Neural progenitor cell (in vitro differentiated cells): ENCODE results near the gene MKNK1. TPM values are rescaled to one million over a fixed set of nuclear protein-coding genes. Genes with fewer than 3 reads are reported as not detected.
"Not testable (repeated sequence)": the region's sequence is repeated elsewhere in the genome, so short reads cannot be mapped to it uniquely, and the experiment has no call there.

ENCODE experiments used
- DNase-seq: peaks from one replicate; pipeline ENCODE4 v3.0.0-alpha.2; 2016; ENCODE audit warnings: low spot score
- H2AFZ ChIP-seq: fragments of 200-600 bp; sonication (generic); replicated peaks from 2 replicates; pipeline ENCODE4 v1.6.1; 2016; ENCODE audit warnings: antibody characterized with exemption
- H3F3A ChIP-seq: fragments of 200-600 bp; sonication (generic); 2 replicates; pipeline ENCODE4 v1.6.1; 2016; ENCODE audit warnings: antibody characterized with exemption, low read depth
- H3K27ac ChIP-seq: fragments of 200-600 bp; sonication (generic); 2 replicates; pipeline ENCODE4 v1.5.1; 2016; ENCODE audit warnings: mild to moderate bottlenecking
- H3K27me3 ChIP-seq: fragments of 200-600 bp; sonication (generic); 2 replicates; pipeline ENCODE4 v1.6.1; 2016; ENCODE audit warnings: mild to moderate bottlenecking, moderate library complexity
- H3K36me3 ChIP-seq: fragments of 200-600 bp; sonication (generic); 2 replicates; pipeline ENCODE4 v1.5.1; 2016
- H3K4me1 ChIP-seq: fragments of 200-600 bp; sonication (generic); 2 replicates; pipeline ENCODE4 v1.6.1; 2016; ENCODE audit warnings: mixed run types
- H3K4me2 ChIP-seq: fragments of 200-600 bp; sonication (generic); 2 replicates; pipeline ENCODE4 v1.6.1; 2016
- H3K4me3 ChIP-seq: fragments of 200-600 bp; sonication (generic); 2 replicates; pipeline ENCODE4 v1.5.1; 2016
- H3K79me2 ChIP-seq: fragments of 200-600 bp; sonication (generic); 2 replicates; pipeline ENCODE4 v1.6.1; 2016; ENCODE audit warnings: low read depth
- H3K9ac ChIP-seq: fragments of 200-600 bp; sonication (generic); 2 replicates; pipeline ENCODE4 v1.6.1; 2016
- H3K9me3 ChIP-seq: fragments of 200-600 bp; sonication (generic); 2 replicates; pipeline ENCODE4 v1.5.1; 2016; ENCODE audit warnings: low read depth
- H4K20me1 ChIP-seq: fragments of 200-600 bp; sonication (generic); 2 replicates; pipeline ENCODE4 v1.6.1; 2016; ENCODE audit warnings: low read depth
- H3K27ac Mint-ChIP-seq: 3 replicates; pipeline ENCODE4 v1.8.0; 2021; ENCODE audit warnings: mixed read lengths
- H3K27me3 Mint-ChIP-seq: 2 replicates; pipeline ENCODE4 v1.8.0; 2022; ENCODE audit warnings: low read depth, mild to moderate bottlenecking, inconsistent platforms, moderate library complexity, mixed read lengths; ENCODE audit not compliant: insufficient read depth
- H3K36me3 Mint-ChIP-seq: 3 replicates; pipeline ENCODE4 v1.8.0; 2021; ENCODE audit warnings: mixed read lengths
- H3K4me1 Mint-ChIP-seq: 3 replicates; pipeline ENCODE4 v1.8.0; 2021; ENCODE audit warnings: mixed read lengths
- H3K4me3 Mint-ChIP-seq: 3 replicates; pipeline ENCODE4 v1.8.0; 2021; ENCODE audit warnings: mild to moderate bottlenecking, moderate library complexity, mixed read lengths
- H3K9me3 Mint-ChIP-seq: 3 replicates; pipeline ENCODE4 v1.8.0; 2020; ENCODE audit warnings: mixed read lengths
- EZH2 ChIP-seq: fragments of 200-600 bp; sonication (generic); IDR thresholded peaks from 2 replicates; pipeline ENCODE4 v1.6.1; 2017; ENCODE audit warnings: antibody characterized with exemption, mild to moderate bottlenecking, moderate library complexity
- EZH2phosphoT487 ChIP-seq: fragments of 200-600 bp; sonication (generic); IDR thresholded peaks from 2 replicates; pipeline ENCODE4 v1.6.1; 2017; ENCODE audit warnings: antibody characterized with exemption
- total RNA-seq: library from RNA; depleted of rRNA; stranded (reverse); fragments of >200 nt; gene quantifications from 2 replicates; pipeline ENCODE4 v1.2.3, GENCODE V29; 2015; ENCODE audit warnings: low replicate concordance
- TF ChIP-seq, protein P1 (sequence below): fragments of 200-600 bp; sonication (generic); IDR thresholded peaks from 2 replicates; pipeline ENCODE4 v1.5.1; 2017; ENCODE audit warnings: antibody characterized with exemption, mild to moderate bottlenecking

The MKNK1 gene
- 10.5 and 16.4 TPM in 2 replicates for total RNA-seq

DNA sequence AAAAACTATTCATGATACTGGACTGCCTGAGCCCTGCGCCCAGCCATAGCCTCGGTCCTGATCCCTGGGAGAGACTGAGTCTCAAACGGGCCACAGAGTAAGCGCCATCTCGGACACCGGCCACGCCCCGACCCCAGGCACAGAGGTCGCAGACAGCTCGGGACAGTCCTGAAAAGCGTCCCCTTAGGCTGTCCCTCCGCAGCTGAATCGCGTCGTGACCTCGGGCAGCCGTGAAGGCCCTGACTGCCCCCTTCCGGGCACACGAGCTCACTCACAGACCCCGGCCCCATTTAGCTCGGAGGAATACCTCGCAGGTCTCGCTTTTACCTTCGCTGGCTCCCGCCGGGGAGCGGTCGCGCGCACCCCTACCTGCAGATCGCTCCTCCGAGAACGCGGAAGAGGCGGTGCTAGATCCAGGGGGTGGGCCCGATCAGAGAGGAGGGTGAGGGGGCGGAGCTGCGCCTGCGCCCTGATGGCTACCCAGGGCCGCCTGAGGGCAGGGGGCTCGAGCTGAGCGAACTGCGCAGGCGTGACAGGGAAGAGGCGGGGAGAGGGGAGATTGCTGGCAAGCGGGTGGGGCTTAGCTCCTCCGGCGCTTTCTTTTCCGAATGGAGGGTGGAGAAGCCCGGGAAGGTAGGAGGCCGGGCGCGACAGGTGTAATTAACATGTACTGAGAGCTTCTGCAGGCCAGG, at the start of gene MKNK1:
Gene MKNK1, minus strand, starts transcription at position 411 of the 692 bp plus-strand sequence. CDS start 20,941 bp downstream, outside the sequence.
- H3K27ac Mint-ChIP-seq, result no peak within 1 kb of the TSS
- H3F3A ChIP-seq, result peaks cover 13% of the 10 kb centered on the region
- H4K20me1 ChIP-seq, result no peaks in the 10 kb centered on the region
- peak within 1 kb of the TSS; percentile 8 for H3K9ac ChIP-seq
- no peaks in the 10 kb centered on the region for H3K9me3 Mint-ChIP-seq
- no peaks in the 10 kb centered on the region for H3K9me3 ChIP-seq
- H3K27me3 ChIP-seq, result no peaks in the 10 kb centered on the region
- H3K4me3 Mint-ChIP-seq, result peak within 1 kb of the TSS; percentile 90
- no peak within 1 kb of the TSS for H3K27ac ChIP-seq
- H3K27me3 Mint-ChIP-seq, result peaks cover 21% of the 10 kb centered on the region
- no peaks in the 10 kb centered on the region for H3K36me3 ChIP-seq
- peak within 1 kb of the TSS; percentile 65 for H3K4me3 ChIP-seq
- H3K4me2 ChIP-seq, result peak within 1 kb of the TSS; percentile 80
- peak within 1 kb of the TSS; percentile 90 for H2AFZ ChIP-seq
- H3K4me1 ChIP-seq, result peaks cover 13% of the 10 kb centered on the region
- H3K36me3 Mint-ChIP-seq, result no peaks in the 10 kb centered on the region
- peaks cover 14% of the 10 kb centered on the region for H3K4me1 Mint-ChIP-seq
- TF ChIP-seq, protein P1, sequence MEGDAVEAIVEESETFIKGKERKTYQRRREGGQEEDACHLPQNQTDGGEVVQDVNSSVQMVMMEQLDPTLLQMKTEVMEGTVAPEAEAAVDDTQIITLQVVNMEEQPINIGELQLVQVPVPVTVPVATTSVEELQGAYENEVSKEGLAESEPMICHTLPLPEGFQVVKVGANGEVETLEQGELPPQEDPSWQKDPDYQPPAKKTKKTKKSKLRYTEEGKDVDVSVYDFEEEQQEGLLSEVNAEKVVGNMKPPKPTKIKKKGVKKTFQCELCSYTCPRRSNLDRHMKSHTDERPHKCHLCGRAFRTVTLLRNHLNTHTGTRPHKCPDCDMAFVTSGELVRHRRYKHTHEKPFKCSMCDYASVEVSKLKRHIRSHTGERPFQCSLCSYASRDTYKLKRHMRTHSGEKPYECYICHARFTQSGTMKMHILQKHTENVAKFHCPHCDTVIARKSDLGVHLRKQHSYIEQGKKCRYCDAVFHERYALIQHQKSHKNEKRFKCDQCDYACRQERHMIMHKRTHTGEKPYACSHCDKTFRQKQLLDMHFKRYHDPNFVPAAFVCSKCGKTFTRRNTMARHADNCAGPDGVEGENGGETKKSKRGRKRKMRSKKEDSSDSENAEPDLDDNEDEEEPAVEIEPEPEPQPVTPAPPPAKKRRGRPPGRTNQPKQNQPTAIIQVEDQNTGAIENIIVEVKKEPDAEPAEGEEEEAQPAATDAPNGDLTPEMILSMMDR, result peak; percentile 59
- no peak for TF ChIP-seq EZH2
- no peak for TF ChIP-seq EZH2phosphoT487
- DNase-seq, result peak; percentile 99
- no peaks in the 10 kb centered on the region for H3K79me2 ChIP-seq

DNA sequence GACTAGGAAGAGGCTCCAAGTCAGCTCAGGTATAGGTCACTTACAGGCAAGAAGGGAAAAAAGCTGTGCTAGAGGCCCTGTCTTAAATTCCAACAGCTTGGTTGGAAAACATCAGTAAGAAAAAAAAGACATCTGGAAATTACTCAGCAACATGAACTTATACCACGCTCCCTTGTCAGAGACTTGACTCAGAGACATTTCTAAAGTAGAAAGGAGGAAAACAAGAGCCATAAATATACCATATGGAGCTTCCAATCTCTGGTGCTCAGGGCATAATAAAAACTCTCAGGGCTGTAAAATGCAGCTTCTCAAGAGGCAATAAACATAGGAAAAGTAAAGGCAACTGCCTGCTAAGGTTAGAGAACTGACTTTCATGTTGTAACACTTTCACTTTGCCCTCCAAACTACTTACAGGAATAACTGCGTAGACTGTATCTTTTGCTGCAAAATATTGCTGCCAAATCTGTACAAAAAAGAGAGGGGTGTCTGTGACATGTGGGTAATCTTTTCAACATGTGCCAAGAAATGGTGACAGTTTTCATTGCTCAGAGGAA, 49.4 kb upstream of the MKNK1 start:
- Mint-ChIP-seq H3K36me3 (peaks cover 45% of the 10 kb centered on the region), H3K9me3 (peaks cover 21% of the 10 kb centered on the region), H3K27ac (no peak overlapping the region), H3K4me3 (no peak overlapping the region), H3K4me1 (no peaks in the 10 kb centered on the region), H3K27me3 (peaks cover 2% of the 10 kb centered on the region)
- Histone ChIP-seq H4K20me1 (no peaks in the 10 kb centered on the region), H3K27me3 (no peaks in the 10 kb centered on the region), H3K4me2 (no peak overlapping the region), H2AFZ (no peak overlapping the region), H3K9me3 (no peaks in the 10 kb centered on the region), H3F3A (no peaks in the 10 kb centered on the region), H3K27ac (no peak overlapping the region), H3K4me3 (no peak overlapping the region), H3K36me3 (peaks cover 25% of the 10 kb centered on the region), H3K9ac (no peak overlapping the region), H3K79me2 (no peaks in the 10 kb centered on the region), H3K4me1 (no peaks in the 10 kb centered on the region)
- TF ChIP-seq EZH2phosphoT487, result no peak
- TF ChIP-seq, protein P1, result no peak
- TF ChIP-seq EZH2, result no peak
- DNase-seq, result no peak

DNA sequence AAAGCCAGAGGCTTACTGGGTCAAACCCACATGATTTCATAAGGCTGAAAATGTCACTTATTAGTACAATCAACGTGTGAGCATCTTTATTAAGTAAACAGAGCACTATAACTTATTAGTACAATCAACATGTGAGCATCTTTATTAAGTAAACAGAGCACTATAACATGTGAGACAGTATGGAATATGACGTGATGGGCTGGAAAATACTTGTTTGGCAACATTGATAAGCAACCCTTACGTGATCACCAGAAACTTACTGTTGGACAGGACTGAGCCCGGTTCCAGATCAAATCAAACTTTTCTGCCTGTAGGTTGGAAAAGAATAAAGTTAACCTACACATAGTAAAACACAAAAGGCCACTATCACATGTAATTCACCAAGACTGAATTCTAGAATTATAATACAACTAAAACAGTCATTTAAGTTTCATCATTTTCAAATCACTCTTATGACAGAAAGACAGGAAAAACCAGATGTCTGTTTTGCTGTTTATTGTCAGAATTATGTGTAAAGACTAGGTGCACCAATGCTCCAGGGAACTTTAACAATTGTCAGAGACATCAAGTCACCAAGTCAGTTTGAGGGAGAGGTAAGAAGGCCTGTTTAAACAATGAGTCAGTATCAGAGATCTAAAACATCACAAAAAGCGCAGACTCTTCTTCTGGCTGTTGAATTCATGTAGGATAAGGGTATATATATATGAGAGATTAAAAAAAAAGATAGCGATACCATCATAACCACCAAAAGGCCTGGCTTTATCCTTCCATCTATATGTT, 48.4 kb upstream of the MKNK1 start:
- Mint-ChIP-seq H3K9me3 (peaks cover 22% of the 10 kb centered on the region), H3K4me3 (no peak overlapping the region), H3K36me3 (peaks cover 48% of the 10 kb centered on the region), H3K27me3 (peaks cover 2% of the 10 kb centered on the region), H3K4me1 (no peaks in the 10 kb centered on the region), H3K27ac (no peak overlapping the region)
- no peak for TF ChIP-seq EZH2
- TF ChIP-seq, protein P1, result no peak
- no peak for TF ChIP-seq EZH2phosphoT487
- H3K79me2 ChIP-seq, result no peaks in the 10 kb centered on the region
- H3K27ac ChIP-seq, result no peak overlapping the region
- no peaks in the 10 kb centered on the region for H4K20me1 ChIP-seq
- no peak overlapping the region for H3K9ac ChIP-seq
- H3K4me1 ChIP-seq, result no peaks in the 10 kb centered on the region
- no peak for DNase-seq
- no peaks in the 10 kb centered on the region for H3K9me3 ChIP-seq
- no peak overlapping the region for H2AFZ ChIP-seq
- no peak overlapping the region for H3K4me2 ChIP-seq
- peaks cover 23% of the 10 kb centered on the region for H3K36me3 ChIP-seq
- H3K27me3 ChIP-seq, result no peaks in the 10 kb centered on the region
- H3K4me3 ChIP-seq, result no peak overlapping the region
- no peaks in the 10 kb centered on the region for H3F3A ChIP-seq

DNA sequence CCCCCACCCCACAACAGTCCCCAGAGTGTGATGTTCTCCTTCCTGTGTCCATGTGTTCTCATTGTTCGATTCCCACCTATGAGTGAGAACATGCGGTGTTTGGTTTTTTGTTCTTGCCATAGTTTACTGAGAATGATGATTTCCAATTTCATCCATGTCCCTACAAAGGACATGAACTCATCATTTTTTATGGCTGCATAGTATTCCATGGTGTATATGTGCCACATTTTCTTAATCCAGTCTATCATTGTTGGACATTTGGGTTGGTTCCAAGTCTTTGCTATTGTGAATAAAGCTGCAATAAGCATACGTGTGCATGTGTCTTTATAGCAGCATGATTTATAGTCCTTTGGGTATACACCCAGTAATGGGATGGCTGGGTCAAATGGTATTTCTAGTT, 47.1 kb upstream of the MKNK1 start:
- not testable (repeated sequence) for H3K27ac ChIP-seq, H3K4me3 Mint-ChIP-seq, DNase-seq, H3K27ac Mint-ChIP-seq, H4K20me1 ChIP-seq, H3K4me3 ChIP-seq, H3K27me3 Mint-ChIP-seq, H3K27me3 ChIP-seq, H2AFZ ChIP-seq, H3K9ac ChIP-seq, H3K79me2 ChIP-seq, H3K9me3 ChIP-seq, H3K4me1 Mint-ChIP-seq, H3K4me1 ChIP-seq, H3F3A ChIP-seq, H3K4me2 ChIP-seq
- H3K36me3 Mint-ChIP-seq, result peaks cover 56% of the 10 kb centered on the region
- peaks cover 23% of the 10 kb centered on the region for H3K36me3 ChIP-seq
- peaks cover 22% of the 10 kb centered on the region for H3K9me3 Mint-ChIP-seq
